RWPE2 (cell line): ENCODE results near the gene RPS6KA5.

Source experiments
- ATAC-seq: fragments of 200-7000 bp; cut with Tn5 transposase; 3 replicates; pipeline ENCODE4 v1.9.1; 2021; ENCODE audit warnings: low read depth
- DNase-seq: peaks from one replicate; pipeline ENCODE4 v3.0.0-alpha.2; 2020; ENCODE audit warnings: low spot score
- H3K27ac ChIP-seq: fragments of 450-650 bp; 2 replicates; pipeline ENCODE4 v1.5.1; 2017; ENCODE audit warnings: mild to moderate bottlenecking; ENCODE audit not compliant: poor library complexity, severe bottlenecking
- H3K27me3 ChIP-seq: fragments of 250-450 bp; sonication (Bioruptor Pico); 2 replicates; pipeline ENCODE4 v1.5.1; 2021; ENCODE audit warnings: mild to moderate bottlenecking, moderate library complexity; ENCODE audit not compliant: insufficient read depth, poor library complexity, severe bottlenecking
- H3K36me3 ChIP-seq: fragments of 250-450 bp; sonication (Bioruptor Pico); 2 replicates; pipeline ENCODE4 v1.5.1; 2020; ENCODE audit warnings: low read depth, mild to moderate bottlenecking, moderate library complexity
- H3K4me1 ChIP-seq: fragments of 250-450 bp; sonication (Bioruptor Pico); 2 replicates; pipeline ENCODE4 v1.5.1; 2021; ENCODE audit warnings: mild to moderate bottlenecking, moderate library complexity; ENCODE audit not compliant: insufficient read depth, poor library complexity, severe bottlenecking
- H3K4me3 ChIP-seq: fragments of 250-450 bp; sonication (Bioruptor Pico); 2 replicates; pipeline ENCODE4 v1.5.1; 2021; ENCODE audit warnings: mild to moderate bottlenecking, moderate library complexity; ENCODE audit not compliant: severe bottlenecking
- H3K9me3 ChIP-seq: fragments of 250-450 bp; sonication (Bioruptor Pico); 2 replicates; pipeline ENCODE4 v1.5.1; 2021; ENCODE audit warnings: mild to moderate bottlenecking, moderate library complexity; ENCODE audit not compliant: severe bottlenecking
- TF ChIP-seq, protein P1 (sequence below): fragments of 450-650 bp; IDR thresholded peaks from one replicate; pipeline ENCODE4 v1.5.1; 2017; ENCODE audit warnings: mild to moderate bottlenecking, moderate library complexity; ENCODE audit not compliant: poor library complexity, severe bottlenecking

RPS6KA5 gene

DNA sequence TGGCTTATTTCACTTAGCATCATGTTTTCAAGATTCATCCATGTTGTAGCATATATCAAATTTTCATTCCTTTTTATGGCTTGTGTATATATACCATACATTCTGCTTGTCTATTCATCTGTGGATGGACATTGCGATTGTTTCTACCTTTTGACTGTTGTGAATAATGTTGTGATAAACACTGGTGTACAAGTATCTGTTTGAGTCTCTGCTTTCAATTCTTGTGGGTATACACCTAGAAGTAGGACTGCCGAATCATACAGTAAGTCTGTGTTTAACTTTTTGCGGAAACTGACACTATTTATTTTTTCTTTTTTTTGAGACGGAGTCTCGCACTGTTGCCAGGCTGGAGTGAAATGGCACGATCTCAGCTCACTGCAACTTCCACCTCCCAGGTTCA is 19.6 kb upstream of the RPS6KA5 start:
- Histone ChIP-seq H3K4me1 (no peaks in the 10 kb centered on the region), H3K9me3 (no peaks in the 10 kb centered on the region), H3K27me3 (no peaks in the 10 kb centered on the region), H3K36me3 (no peaks in the 10 kb centered on the region), H3K27ac (no peak overlapping the region), H3K4me3 (no peak overlapping the region)
- ATAC-seq: no peak
- TF ChIP-seq, protein P1, sequence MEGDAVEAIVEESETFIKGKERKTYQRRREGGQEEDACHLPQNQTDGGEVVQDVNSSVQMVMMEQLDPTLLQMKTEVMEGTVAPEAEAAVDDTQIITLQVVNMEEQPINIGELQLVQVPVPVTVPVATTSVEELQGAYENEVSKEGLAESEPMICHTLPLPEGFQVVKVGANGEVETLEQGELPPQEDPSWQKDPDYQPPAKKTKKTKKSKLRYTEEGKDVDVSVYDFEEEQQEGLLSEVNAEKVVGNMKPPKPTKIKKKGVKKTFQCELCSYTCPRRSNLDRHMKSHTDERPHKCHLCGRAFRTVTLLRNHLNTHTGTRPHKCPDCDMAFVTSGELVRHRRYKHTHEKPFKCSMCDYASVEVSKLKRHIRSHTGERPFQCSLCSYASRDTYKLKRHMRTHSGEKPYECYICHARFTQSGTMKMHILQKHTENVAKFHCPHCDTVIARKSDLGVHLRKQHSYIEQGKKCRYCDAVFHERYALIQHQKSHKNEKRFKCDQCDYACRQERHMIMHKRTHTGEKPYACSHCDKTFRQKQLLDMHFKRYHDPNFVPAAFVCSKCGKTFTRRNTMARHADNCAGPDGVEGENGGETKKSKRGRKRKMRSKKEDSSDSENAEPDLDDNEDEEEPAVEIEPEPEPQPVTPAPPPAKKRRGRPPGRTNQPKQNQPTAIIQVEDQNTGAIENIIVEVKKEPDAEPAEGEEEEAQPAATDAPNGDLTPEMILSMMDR: no peak
- no peak for DNase-seq

DNA sequence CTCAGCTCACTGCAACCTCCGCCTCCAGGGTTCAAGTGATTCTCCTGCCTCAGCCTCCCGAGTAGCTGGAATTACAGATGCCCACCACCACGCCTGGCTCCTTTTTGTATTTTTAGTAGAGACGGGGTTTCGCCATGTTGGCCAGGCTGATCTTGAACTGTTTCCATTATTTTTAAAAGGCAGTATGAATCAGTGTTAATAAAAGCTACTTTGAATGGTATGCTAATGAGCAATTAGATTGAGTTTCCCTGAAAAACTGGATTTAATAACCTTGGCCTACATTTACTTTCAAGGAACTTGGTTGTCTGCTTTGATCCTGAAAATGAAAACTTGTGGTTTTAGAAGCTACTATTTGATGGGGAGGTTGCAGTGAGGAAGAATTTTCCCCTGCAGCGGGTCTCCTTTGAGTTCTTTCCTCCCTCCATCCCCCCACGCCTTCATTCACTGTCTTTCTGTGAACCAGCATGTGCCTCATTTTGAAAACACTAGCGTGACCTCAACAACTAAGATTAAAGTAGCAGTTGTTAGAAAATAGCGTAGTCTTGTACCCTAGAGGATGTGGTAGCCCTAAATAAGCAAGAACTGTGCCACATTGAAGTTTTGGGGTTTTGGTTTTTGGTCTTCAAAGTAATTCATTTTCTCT is 17.8 kb upstream of the RPS6KA5 start:
- ATAC-seq (no peak), DNase-seq (no peak)
- TF ChIP-seq, protein P1: no peak
- H3K4me3 ChIP-seq: no peak overlapping the region
- H3K4me1 ChIP-seq: no peaks in the 10 kb centered on the region
- H3K27ac ChIP-seq: no peak overlapping the region
- no peaks in the 10 kb centered on the region for H3K27me3 ChIP-seq
- H3K36me3 ChIP-seq: no peaks in the 10 kb centered on the region
- no peaks in the 10 kb centered on the region for H3K9me3 ChIP-seq

DNA sequence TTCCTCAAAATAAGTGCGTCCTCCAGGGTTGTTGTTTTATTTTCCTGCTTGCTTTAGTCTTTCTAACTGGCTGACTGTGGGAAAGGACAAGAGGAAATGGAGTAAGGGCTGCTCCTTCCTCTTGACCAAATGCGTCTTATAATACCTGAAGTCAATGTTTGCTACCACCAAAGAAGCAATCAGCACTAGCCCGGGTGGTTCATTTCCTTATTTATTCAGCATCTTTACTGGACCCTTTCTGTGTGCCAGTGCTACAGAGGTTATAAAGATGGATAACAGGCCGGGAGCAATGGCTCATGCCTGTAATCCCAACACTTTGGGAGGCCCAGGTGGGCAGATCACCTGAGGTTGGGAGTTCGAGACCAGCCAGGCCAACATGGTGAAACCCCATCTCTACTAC is 15.1 kb upstream of the RPS6KA5 start:
- DNase-seq (no peak), ATAC-seq (no peak)
- TF ChIP-seq, protein P1: no peak
- H3K4me1 ChIP-seq: no peaks in the 10 kb centered on the region
- H3K27ac ChIP-seq: no peak overlapping the region
- no peak overlapping the region for H3K4me3 ChIP-seq
- H3K9me3 ChIP-seq: no peaks in the 10 kb centered on the region
- H3K36me3 ChIP-seq: no peaks in the 10 kb centered on the region
- H3K27me3 ChIP-seq: no peaks in the 10 kb centered on the region

DNA sequence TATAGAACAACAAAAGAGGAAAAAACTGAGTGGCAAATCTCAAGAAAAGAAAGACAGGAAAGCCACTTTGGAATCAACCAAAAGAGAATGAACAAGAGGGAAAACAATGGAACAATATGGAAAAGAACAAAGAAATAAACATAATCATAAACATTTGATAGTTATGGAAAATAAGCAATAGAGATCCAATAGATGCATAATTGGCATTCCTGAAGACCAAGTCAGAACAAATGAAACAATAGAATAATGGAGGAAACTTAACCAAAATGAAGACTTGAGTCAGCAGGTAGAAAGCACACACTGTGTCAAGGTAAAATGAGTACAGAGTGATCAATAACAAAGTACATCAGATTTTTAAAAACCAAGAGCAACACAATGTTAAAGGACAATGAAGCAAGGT is 10.1 kb upstream of the RPS6KA5 start:
- no peak overlapping the region for H3K4me3 ChIP-seq
- TF ChIP-seq, protein P1: no peak
- H3K27me3 ChIP-seq: no peaks in the 10 kb centered on the region
- ATAC-seq (no peak), DNase-seq (no peak)
- H3K27ac ChIP-seq: no peak overlapping the region
- H3K36me3 ChIP-seq: no peaks in the 10 kb centered on the region
- H3K9me3 ChIP-seq: peaks cover 2% of the 10 kb centered on the region
- no peaks in the 10 kb centered on the region for H3K4me1 ChIP-seq

DNA sequence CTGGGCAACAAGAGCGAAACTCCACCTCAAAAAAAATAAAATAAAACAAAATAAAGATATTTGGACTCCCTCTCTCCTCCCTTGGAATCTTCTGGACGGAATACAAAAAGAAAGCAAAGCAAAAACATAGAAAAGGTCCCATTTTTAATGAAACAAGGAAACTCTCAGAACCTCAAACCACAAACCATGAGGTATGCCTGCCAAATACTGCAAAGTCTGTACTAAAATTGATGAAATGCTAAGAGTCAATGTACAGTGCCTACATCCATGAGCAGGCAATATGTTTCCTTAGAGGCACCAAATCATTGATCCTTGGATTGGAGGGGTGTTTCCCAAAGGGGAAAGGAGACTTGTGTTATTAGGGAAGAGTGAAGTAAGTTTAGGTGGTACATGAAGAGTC is 8.2 kb upstream of the RPS6KA5 start:
- H3K27me3 ChIP-seq: no peaks in the 10 kb centered on the region
- no peak for DNase-seq
- H3K27ac ChIP-seq: no peak overlapping the region
- TF ChIP-seq, protein P1: no peak
- H3K36me3 ChIP-seq: no peaks in the 10 kb centered on the region
- ATAC-seq: no peak
- no peak overlapping the region for H3K4me3 ChIP-seq
- peaks cover 2% of the 10 kb centered on the region for H3K9me3 ChIP-seq
- no peaks in the 10 kb centered on the region for H3K4me1 ChIP-seq
